HG03521 (cell line): ENCODE measurements around the gene NAA35.
"Not testable (repeated sequence)": the region's sequence is repeated elsewhere in the genome, so short reads cannot be mapped to it uniquely, and the experiment has no call there.

ENCODE experiments used
- ATAC-seq: cut with Tn5 transposase; IDR thresholded peaks from one replicate; pipeline ENCODE4 v1.9.1; 2021; ENCODE audit warnings: mild to moderate bottlenecking, moderate library complexity; ENCODE audit not compliant: unreplicated experiment

Gene NAA35

GRCh38 chr9:85943757-85944430, 2.9 kb downstream of the NAA35 start:
- ATAC-seq: no peak

- ATAC-seq: no peak
Measured at GRCh38 chr9:85944672-85945071, 3.7 kb downstream of the NAA35 start.

- ATAC-seq: no peak
Measured at GRCh38 chr9:85949586-85950335, 8.8 kb downstream of the NAA35 start.

GRCh38 chr9:85959955-85960354, 19.0 kb downstream of the NAA35 start:
- ATAC-seq: no peak

- no peak for ATAC-seq
Measured at GRCh38 chr9:85960688-85961093, 19.7 kb downstream of the NAA35 start.

- ATAC-seq: no peak
Measured at GRCh38 chr9:85964526-85964925, 23.6 kb downstream of the NAA35 start.

- ATAC-seq: no peak
Measured at GRCh38 chr9:85964949-85965348, 24.0 kb downstream of the NAA35 start.

- ATAC-seq: no peak
Measured at GRCh38 chr9:85969727-85970126, 28.8 kb downstream of the NAA35 start.

GRCh38 chr9:85971731-85972130, 30.8 kb downstream of the NAA35 start:
- no peak for ATAC-seq

- no peak for ATAC-seq
Measured at GRCh38 chr9:85973238-85973637, 32.3 kb downstream of the NAA35 start.

GRCh38 chr9:85974055-85974547, 33.2 kb downstream of the NAA35 start:
- not testable (repeated sequence) for ATAC-seq

GRCh38 chr9:85978496-85978895, 37.5 kb downstream of the NAA35 start:
- ATAC-seq: no peak

- no peak for ATAC-seq
Measured at GRCh38 chr9:85981369-85981768, 40.4 kb downstream of the NAA35 start.

GRCh38 chr9:85984457-85984856, 43.5 kb downstream of the NAA35 start:
- no peak for ATAC-seq

- no peak for ATAC-seq
Measured at GRCh38 chr9:85987236-85987635, 46.3 kb downstream of the NAA35 start.

GRCh38 chr9:85994191-85994590, 53.2 kb downstream of the NAA35 start:
- ATAC-seq: no peak

- no peak for ATAC-seq
Measured at GRCh38 chr9:85995097-85995496, 54.2 kb downstream of the NAA35 start.

- no peak for ATAC-seq
Measured at GRCh38 chr9:85995599-85995998, 54.7 kb downstream of the NAA35 start.

GRCh38 chr9:86005253-86005775, 64.4 kb downstream of the NAA35 start:
- no peak for ATAC-seq

GRCh38 chr9:86009133-86009532, 68.2 kb downstream of the NAA35 start:
- no peak for ATAC-seq

- no peak for ATAC-seq
Measured at GRCh38 chr9:86020731-86021130, 79.8 kb downstream of the NAA35 start.

GRCh38 chr9:86021166-86021565, 80.2 kb downstream of the NAA35 start:
- no peak for ATAC-seq
